NCI-H2227 (cell line): ENCODE data around the gene HOXA5.

Source experiments
- DNase-seq: peaks from one replicate; lab custom pipeline; 2025; ENCODE audit not compliant: unreplicated experiment; lab: John Stamatoyannopoulos, UW

The HOXA5 gene

DNA sequence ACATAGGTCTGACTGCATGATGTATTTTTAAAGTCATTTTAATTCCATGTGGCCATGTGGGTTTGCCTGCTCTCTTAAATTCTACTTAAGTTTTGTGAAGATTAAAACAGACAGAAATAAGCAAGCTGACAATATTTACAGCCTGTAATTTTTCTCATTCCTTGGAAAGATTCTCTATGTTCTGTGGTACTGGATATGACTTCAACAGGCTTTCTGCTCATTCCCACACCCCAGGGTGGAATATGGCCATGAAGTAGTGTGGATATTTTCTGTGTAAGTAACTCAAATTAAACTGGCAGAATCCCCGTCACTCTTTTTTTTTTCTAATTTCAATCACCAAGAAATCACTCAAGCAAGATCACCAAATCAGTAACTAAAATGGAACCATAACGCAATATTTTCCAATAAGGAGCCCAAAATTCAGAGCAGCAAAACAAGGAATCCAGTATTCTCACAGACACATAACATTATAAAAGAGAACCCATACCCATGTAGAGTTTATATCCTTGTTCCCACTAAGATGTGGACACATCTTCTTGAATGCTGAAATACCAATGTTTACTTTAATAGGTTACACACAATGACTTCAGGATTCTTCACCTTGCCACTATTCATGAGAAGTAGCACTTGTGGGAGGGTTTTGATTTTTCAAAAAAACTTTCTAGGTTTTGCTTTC is 5.7 kb downstream of the HOXA5 start:
- DNase-seq, result no peak

DNA sequence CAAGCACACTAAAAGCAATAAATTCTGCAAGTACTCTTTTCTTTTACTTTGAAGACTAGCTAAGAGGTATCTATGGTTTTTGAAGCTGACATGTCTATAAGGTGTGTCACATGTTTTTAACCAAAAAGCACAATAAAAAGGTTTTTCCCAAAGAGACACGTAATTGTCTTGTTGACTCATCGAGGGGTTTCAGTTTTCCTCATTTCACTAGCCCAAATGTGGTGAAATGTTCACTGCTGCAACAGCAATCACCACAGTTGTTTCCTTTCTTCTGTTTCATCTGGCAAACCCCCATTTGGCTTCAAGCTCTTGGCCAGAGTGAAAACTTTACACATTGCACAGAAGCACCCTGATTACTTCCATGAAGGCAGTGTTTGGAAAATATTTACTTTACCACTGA is 9.1 kb downstream of the HOXA5 start:
- DNase-seq, result no peak

DNA sequence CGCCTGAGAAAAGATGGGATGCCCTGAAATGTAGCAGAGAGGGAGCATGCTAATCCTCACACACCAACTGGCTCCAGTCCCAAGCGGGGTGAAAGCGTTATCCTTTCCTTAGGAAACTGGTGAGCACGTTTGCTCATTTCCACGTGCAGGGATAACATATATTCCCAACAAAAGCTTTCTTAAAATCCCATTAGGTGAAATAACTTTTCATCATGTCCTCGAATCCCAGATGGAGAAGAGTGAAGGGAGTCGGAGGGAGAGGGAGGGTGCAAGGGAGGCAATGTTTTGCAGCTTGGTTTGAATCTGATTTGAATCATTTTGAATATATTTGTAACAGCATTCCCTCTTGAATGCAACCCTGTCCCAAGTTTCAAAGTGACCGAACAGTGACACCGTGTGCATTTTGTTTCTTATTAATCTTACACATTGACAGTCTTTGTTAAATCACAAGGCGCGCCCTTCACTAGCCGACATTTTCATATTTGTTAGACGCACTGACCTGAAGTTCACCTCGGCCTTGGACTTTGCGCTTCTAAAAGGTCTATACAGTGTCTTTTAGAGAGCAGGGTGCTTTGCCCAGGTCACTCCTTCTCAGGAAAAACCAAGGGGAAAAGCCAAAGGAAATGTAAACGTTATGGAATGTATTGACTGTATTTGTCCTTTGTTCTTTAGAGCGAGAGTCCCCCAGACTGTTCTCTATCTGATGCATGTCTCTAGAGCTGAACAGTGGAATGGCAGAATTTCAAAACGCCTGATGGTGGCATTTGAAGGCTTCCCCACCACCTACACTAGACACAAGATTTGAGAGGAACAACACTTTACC is 9.9 kb downstream of the HOXA5 start:
- DNase-seq, result no peak

DNA sequence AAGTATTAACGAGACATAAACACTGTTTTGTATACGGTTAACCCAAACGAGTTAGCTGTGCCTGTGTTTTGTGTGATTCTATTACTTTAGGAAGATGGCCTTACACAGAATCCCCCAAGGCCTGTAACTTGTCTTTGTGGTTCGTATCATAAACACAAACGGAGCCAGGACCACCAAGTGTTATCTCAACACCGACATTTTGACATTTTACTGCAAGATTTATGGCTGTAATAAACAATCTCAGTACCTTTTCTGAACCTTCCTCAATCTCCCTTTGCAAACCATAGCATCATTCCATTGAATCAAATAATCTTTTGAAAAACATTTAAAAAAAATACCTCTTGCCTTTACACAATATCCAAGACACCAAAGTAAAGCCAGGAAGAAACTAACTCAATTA is 10.5 kb downstream of the HOXA5 start:
- DNase-seq, result no peak

DNA sequence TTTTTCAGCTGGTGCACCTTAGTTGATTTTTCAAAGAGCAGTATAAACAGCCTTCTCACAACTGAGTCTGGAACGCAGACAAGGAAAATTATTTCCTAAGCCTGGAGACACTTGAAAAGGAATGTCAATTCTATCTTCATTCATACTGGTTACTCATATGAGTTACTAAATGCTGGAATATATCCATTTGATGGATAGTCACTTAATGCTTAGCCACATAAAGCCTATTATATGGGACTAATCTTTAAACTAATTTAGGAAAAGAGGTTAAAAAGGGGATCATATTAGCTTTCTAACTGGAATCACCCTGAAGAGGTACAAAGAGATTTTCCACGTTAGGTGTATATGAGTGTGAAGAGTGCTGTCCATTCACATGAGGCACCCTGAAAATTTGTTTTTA is 11.3 kb downstream of the HOXA5 start:
- no peak for DNase-seq

DNA sequence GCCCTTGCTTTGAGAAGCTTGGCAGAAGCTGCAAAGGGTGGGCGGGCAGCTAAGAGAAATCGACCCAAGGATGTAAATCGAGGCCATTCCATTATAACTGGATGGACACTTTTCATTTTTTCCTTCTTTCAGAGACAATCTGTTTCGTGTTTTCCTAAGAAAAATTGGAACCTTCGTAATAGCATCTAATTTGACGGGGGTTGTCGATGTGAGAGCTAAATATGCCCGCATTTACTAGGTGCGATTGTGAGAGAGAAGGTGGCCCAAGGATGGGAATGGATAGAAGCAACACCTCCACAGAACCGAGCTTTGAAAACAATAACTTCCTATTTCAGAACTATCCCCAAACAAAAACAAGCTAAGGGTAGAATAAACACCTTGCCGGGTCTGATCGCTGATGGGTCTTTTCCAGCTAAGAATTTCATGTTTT is 12.1 kb downstream of the HOXA5 start:
- DNase-seq, result no peak

DNA sequence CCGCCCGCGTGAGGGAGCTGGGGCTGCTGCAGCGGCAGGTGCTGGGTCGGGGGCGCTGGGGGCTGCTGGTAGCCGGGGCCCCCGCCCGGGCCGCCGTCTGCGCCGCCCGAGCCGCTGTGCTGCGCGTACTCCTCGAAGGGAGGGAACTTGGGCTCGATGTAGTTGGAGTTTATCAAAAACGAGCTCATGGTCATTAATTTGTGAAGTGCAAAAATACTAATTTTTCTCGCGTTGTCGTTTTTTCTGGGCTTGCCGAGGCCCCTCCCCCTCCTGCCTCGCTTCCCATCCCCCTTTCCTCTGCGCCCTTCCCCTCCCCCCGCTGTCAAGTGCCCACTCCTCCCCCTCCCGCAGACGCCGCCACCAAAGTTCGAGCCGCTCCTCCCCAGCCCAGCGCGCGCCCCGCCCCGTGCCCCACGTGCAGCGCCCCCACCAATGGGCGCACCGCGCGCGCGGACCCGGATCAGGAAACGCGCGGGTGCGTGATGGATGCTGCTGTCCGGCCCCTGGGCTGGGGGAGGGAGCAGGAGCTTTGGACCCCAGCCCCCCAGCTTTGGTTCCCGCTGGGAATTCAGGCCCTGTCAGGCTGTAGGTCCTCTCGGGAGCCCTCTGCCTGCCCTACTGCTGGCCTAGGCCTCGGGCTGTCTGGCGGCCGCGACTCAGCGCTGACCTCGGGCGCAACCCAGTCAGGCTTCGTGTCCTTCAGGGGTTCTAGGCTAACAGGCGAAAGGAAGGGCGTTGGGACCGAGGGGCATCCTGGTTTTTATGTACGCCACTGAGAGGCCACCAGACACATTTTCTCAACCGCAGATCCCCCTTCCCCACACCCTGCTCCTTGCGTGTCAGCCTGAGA is 12.7 kb downstream of the HOXA5 start, which contains the start of gene HOXA4:
Gene HOXA4, minus strand, starts transcription at position 218 of the 850 bp plus-strand sequence. Its CDS starts 24 bp downstream, at position 194.
- DNase-seq, result peak; percentile 82

DNA sequence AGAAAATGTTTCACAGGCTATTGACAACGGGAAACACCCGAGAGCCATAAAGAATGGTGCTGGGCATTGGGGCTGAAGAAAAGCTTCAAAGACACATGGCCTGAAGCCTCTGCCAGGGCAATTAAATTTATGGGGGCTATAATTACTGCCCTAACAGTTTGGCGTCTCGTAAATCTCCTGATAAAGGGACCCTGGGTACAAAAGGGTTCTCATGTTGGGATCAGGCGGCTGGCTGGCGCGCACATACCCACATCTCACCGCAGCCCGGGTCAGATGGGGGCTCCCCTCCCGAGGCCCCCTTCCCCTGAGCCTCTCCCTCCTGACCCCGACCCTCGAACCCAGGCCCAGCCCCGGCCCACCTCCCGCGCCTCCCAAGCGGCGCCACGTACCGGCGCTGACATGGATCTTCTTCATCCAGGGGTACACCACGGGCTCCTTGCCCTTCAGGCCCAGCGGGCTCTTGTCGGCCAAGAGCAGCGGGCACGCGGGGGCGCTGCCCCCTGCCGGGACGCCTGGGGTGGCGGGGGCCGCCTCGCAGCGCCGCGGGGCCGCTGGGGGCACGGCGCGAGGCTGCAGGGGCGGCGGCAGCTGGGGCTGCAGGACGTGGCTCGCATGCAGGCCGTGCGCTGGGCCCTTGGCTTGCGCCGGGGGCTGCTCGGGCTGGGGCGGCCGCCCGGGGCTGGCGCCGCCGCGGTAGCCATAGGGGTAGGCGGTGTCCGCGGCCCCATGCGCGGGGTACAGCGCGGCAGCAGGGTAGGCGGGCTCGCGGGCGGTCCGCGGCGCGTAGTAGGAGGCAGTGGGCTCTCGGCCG is 13.5 kb downstream of the HOXA5 start:
- DNase-seq, result no peak

DNA sequence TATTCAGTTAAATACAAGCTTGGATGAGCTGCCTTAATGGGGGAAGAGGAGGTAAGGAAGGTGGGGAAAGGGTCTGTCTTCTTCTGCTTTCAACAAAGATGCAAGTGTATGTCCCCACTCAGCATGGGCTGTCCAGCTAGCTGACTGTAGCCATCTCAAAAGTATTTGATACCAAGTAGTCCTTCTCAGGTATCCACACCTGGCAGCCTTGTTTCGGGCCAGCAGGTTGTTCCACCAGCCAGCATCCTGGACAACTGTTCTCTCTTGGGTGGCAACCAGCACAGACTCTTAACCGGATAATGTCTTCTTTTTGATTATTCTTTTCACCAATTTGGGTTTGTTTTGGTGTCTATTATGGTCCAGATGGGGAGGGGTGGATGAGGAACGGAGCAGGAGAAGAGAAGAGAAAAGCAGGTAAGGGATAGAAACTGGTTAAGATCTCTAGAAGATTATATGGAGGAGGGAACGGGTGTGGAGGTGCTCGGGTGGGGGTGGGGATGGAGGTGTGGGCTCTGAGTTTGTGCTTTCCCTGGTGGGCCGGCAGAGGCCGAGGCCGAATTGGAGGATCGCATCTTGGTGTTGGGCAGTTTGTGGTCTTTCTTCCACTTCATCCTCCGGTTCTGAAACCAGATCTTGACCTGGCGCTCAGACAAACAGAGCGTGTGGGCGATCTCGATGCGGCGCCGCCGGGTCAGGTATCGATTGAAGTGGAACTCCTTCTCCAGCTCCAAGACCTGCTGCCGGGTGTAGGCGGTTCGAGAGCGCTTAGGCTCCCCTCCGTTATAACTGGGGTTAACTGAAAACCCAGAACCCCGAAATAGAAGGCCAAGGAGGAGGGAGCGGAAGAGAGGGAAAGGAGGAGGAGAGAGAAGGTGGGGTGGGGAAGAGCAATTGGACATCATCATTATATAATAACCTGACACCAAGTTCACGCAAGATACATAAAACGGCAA is 14.4 kb downstream of the HOXA5 start:
- no peak for DNase-seq

DNA sequence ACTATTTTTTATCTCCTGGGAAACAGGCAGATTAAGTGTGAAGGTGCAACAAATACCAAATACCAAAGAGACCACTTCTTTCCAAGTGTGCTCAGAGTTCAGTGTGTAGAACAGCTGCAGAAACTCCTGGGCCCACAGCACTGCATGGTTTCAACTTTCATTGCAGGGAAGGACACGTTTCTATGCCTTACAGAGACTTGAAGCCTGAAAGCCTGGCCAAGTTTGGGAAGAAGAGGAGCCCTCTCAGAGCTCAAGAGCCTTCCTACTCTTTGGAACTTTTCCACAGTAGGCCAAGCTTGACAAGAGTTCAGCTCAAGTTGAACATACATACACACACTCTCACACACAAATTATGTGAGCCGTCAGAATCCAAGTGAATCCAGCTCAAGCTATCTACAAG is 15.4 kb downstream of the HOXA5 start:
- DNase-seq, result no peak

DNA sequence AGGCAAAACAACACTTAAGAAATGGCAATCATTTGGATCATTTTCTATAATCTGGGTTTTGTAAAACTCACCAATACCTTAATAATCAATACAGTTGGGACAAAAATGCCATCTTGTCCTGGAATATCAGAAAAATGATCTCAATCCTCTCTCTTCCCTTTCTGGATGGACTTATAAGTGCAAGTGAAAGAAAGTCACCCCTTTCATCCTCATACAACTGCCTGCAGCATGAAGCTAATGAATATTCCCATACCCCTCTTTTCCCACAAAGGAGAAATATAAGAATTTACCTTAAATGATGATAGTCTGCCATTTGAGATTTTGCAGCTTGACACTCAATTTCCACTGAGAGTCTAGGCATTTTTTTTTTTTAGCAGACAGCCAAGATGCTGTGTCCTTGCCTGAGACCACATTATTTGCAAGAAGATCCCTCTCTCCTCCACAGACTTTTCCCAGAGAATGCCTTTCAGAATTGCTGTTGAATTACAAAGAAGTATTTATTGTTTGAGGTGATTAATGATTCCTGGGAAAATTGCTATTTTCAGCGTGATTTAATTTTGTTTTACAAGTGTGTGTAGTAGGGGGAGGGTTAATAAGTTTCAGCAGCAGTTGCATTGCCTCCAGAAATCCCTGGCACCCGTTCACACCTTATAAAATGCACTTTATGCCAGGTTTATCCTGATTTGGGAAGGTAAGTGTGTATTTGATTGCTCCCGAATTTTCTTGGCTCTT is 16.7 kb downstream of the HOXA5 start:
- DNase-seq, result no peak

DNA sequence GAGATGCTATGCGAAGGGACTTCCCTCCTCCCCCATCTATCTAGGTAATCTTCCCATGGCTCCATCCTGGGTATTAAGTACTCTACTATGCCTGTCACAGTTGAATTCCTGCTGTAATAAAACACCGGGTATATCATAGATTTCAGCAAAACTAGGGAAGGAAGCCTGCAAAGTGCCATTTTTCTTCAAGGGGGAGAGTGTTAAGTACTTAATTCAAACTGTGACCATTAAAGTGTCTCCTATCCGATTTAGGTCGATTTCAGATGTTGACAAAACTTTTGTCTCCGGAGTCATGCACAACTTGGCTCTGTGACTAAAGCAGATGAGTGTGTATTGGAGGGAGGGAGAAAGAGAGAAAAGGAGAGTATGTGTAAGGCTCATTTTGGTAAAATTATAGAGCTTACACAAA is 17.5 kb downstream of the HOXA5 start:
- DNase-seq, result no peak

DNA sequence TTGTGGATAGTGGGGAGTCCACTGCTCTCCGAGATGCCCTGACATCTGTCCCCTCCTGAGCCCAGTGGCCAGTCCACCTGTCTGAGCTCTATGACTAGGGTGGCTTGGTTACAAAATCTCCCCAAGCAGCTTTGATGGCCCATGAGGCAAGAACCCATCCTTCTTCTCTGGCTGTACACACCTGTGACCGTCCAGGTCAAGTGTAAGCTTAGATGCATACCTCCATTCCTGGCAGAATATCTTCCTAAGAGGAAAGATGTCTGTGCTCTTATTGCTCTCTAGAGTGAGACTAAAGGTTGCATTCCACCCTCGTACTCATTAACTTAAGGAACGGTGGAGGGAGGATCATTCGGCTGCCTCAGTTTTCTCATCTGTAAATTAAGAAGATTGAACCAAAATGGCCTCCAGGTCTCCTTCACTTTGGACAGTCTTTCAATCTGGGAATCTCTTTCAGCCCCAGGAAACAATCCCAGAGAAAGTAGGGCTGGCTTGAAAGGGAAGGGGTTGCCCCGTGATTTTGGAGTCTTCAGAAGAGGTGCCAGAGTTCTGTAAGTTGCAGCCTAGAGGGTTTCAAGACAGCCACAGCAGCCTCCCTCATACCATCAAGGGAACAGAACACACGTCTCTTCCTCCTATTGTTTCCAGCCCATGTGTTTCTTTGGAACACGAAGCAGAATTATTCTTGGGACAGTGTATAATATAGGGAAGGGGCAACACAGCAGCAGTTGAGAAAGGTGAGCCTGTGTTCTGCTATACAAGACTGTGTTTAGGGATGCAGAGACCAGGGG is 18.4 kb downstream of the HOXA5 start:
- DNase-seq, result no peak

DNA sequence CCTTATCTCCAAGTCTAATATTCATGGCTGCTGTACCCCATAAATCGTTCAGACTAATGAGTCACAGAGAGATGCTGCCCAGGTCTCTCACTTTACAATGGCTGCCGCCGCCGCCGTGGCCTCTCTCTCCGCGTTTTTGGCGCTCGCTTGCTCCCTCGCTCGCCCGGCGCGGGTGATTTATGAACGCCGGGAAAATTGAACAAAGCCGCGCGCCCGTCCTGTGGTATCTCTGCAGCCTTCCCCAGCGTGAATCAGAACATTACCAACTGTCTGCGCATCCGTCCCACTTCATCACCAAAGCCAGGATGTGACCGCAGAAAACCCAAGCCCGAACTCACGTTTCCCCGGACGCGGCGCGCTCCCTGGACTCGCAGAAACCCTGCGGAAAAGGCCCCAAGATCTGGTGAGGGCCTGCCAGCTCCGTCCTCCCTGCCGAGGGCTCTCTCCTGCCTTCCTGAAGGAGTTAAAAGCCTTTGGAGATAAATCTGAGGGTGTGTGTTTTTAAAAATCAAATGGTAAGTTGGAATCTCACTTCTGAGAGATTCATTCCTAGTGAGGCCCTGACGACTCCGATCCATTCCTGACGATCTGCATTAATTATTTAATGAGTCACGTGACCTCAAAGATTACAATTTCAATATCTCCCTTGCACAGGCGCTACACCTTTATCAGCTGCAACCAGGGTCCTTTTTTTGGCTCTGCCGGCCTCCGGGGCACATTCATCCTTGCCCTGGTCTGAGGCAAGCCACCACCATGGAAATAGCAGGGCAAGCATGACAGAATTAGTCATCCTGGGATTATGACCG is 19.2 kb downstream of the HOXA5 start:
- peak; percentile 16 for DNase-seq

DNA sequence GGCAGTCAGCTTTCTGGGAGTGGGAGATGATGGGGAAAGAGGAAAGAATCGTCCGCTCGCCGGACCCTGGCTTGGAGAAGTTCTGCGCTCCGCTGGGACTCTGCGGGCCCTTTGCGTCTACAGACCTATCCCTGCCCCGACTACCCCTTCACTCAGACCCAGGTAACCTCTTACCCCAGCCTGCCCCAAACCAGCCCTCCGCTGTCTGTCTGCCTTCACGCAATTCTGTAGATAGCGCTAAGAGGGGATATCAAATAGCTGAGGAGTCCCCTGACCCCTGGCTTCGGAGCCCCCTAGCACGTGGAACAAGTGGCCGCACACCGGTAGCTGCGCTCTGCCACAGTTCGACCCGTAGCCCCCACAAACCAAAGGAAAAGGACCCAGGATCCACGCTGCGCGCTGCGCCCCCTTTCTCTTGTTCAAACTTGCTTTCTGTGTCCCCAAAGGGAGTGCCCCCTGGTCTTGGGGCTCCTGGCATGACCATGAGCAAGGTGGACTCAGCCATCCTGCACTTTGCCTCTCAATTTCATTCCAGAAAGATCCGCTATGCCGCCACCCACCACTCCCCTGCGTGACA is 19.9 kb downstream of the HOXA5 start:
- DNase-seq, result no peak

DNA sequence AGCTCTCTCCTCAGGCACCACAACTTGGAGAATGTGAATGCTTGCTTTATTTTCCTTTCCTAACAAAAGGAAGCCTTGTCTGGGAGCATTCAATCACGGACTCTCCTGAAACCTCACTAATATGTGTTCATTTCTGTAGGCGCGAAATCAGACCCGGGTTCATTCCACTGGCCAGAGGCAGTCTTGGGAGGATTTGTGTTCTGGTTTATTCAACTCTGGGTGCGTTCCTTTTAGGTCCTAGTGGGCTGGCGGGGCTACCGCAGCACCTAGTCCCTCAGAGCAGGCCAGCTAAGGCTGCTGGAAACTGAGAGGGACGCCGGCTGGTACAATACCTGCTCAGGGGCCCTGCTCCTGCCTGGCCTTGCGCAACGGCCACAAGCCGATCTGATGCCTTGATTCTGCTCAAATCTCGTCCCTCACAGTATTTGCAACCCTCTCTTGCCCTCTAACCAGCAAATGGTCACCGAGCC is 20.4 kb downstream of the HOXA5 start:
- no peak for DNase-seq
